Measurements from ENCODE around the gene ST7.

ST7 gene

DNA sequence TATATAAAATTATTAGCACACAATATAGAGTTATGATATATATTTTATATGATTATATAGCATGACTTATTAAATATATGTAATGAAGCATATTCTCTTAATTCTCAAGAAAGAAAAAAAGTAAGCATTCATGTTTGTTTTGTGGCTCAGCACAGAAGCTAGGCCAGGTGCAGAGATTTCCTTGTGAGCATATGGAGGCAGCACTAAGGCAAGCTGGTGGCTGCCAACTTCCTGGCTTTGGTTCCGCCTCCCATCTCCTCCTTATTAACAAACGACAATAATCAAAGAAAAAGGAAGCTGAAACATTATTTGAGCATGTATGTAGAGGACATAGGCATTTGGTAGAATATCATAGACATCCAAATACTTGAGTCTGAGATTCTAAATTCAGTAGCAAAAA lies 130.3 kb downstream of the ST7 start:
- no peak overlapping the region for H3K27ac ChIP-seq
- no peak overlapping the region for H3K4me3 ChIP-seq (ENCODE audit: low read depth, low read length)
- H3K36me3 ChIP-seq: no peaks in the 10 kb centered on the region
- H3K27me3 ChIP-seq (ENCODE audit: insufficient read depth, low read depth, severe bottlenecking): peaks cover 46% of the 10 kb centered on the region
- no peaks in the 10 kb centered on the region for H3K9me3 ChIP-seq (ENCODE audit: severe bottlenecking)
- TF ChIP-seq, protein P1, sequence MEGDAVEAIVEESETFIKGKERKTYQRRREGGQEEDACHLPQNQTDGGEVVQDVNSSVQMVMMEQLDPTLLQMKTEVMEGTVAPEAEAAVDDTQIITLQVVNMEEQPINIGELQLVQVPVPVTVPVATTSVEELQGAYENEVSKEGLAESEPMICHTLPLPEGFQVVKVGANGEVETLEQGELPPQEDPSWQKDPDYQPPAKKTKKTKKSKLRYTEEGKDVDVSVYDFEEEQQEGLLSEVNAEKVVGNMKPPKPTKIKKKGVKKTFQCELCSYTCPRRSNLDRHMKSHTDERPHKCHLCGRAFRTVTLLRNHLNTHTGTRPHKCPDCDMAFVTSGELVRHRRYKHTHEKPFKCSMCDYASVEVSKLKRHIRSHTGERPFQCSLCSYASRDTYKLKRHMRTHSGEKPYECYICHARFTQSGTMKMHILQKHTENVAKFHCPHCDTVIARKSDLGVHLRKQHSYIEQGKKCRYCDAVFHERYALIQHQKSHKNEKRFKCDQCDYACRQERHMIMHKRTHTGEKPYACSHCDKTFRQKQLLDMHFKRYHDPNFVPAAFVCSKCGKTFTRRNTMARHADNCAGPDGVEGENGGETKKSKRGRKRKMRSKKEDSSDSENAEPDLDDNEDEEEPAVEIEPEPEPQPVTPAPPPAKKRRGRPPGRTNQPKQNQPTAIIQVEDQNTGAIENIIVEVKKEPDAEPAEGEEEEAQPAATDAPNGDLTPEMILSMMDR (IDR thresholded peaks at IDR 0.05; ENCODE audit: low read depth, low read length): no peak
- DNase-seq: no peak

DNA sequence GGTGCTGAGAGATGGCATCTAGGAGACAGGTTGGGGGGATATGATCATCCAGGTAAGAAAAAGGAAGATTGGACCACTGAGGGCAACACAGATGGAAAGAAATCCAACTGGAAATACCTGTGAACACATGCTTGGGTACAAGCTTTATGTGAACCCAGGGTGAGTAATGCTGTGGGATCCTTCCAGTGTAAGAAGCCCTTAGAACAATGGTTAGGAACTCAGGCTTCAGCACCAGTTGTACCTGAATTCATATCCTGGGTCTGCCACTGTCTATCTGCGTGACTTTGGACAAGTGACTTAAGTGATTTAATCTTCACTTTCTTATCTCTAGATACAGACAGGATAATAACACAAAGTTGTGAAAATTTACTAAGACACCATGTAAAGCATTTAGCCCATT lies 131.0 kb downstream of the ST7 start:
- Histone ChIP-seq H3K36me3 (no peaks in the 10 kb centered on the region), H3K27ac (no peak overlapping the region), H3K9me3 (ENCODE audit: severe bottlenecking) (no peaks in the 10 kb centered on the region), H3K4me3 (ENCODE audit: low read depth, low read length) (no peak overlapping the region), H3K27me3 (ENCODE audit: insufficient read depth, low read depth, severe bottlenecking) (peaks cover 51% of the 10 kb centered on the region)
- no peak for DNase-seq
- TF ChIP-seq, protein P1 (IDR thresholded peaks at IDR 0.05; ENCODE audit: low read depth, low read length): no peak

- H3K36me3 ChIP-seq: no peaks in the 10 kb centered on the region
- no peak overlapping the region for H3K4me3 ChIP-seq (ENCODE audit: low read depth, low read length)
- H3K27ac ChIP-seq: no peak overlapping the region
- TF ChIP-seq, protein P1 (IDR thresholded peaks at IDR 0.05; ENCODE audit: low read depth, low read length): no peak
- DNase-seq: no peak
- no peaks in the 10 kb centered on the region for H3K9me3 ChIP-seq (ENCODE audit: severe bottlenecking)
- peaks cover 58% of the 10 kb centered on the region for H3K27me3 ChIP-seq (ENCODE audit: insufficient read depth, low read depth, severe bottlenecking)
Measured at GRCh38 chr7:117085275-117085674, 132.0 kb downstream of the ST7 start.

GRCh38 chr7:117085769-117086463 lies 132.6 kb downstream of the ST7 start:
- TF ChIP-seq, protein P1 (IDR thresholded peaks at IDR 0.05; ENCODE audit: low read depth, low read length): no peak
- no peak overlapping the region for H3K27ac ChIP-seq

GRCh38 chr7:117086788-117087187 lies 133.5 kb downstream of the ST7 start:
- no peak for DNase-seq
- Histone ChIP-seq H3K9me3 (ENCODE audit: severe bottlenecking) (no peaks in the 10 kb centered on the region), H3K27me3 (ENCODE audit: insufficient read depth, low read depth, severe bottlenecking) (peaks cover 74% of the 10 kb centered on the region), H3K36me3 (no peaks in the 10 kb centered on the region), H3K27ac (no peak overlapping the region), H3K4me3 (ENCODE audit: low read depth, low read length) (no peak overlapping the region)
- TF ChIP-seq, protein P1 (IDR thresholded peaks at IDR 0.05; ENCODE audit: low read depth, low read length): no peak

More at GRCh38 chr7:117085769-117086463, 132.6 kb downstream of the ST7 start:
- Histone ChIP-seq H3K27me3 (ENCODE audit: insufficient read depth, low read depth, severe bottlenecking) (peaks cover 65% of the 10 kb centered on the region), H3K36me3 (no peaks in the 10 kb centered on the region), H3K9me3 (ENCODE audit: severe bottlenecking) (no peaks in the 10 kb centered on the region), H3K4me3 (ENCODE audit: low read depth, low read length) (no peak overlapping the region)
- no peak for DNase-seq
